Natural killer cell treated with Interleukin-12 subunit alpha and Interleukin-12 subunit beta and Interleukin-15 and Interleukin-18, amount 100 ng/mL, for 72 hours (primary cell): ENCODE measurements around the gene TREML1. TPM values are rescaled to one million over a fixed set of nuclear protein-coding genes. Genes with fewer than 3 reads are reported as not detected.

Source experiments
- total RNA-seq, 2 donors: library from RNA; stranded (reverse); gene quantifications; one replicate each; pipeline ENCODE4 v1.2.3, GENCODE V29; 2022

The TREML1 gene
- total RNA-seq, 2 donors from 2014 or later: not detected

Other genes with a start within 250 kb of the TREML1 start
- gene UNC5CL, start 115.1 kb downstream of the TREML1 start, total RNA-seq: 1 to 10 TPM; 2.4 to 5.0 TPM
- not detected for gene TSPO2, start 111.9 kb downstream of the TREML1 start, total RNA-seq
- gene APOBEC2, start 101.1 kb downstream of the TREML1 start, total RNA-seq: not detected
- gene OARD1, start 82.0 kb downstream of the TREML1 start, total RNA-seq: 10 to 100 TPM; 28.5 to 31.1 TPM
- gene NFYA, start 81.4 kb downstream of the TREML1 start, total RNA-seq: 10 to 100 TPM; 21.6 to 27.7 TPM
- not detected for gene TREM2, start 8.8 kb upstream of the TREML1 start, total RNA-seq
- gene TREML2, start 46.8 kb upstream of the TREML1 start, total RNA-seq: 1 to 10 TPM; 1.5 to 8.1 TPM
- not detected for gene TREML4, start 74.0 kb upstream of the TREML1 start, total RNA-seq
- gene TREM1, start 132.3 kb upstream of the TREML1 start, total RNA-seq: under 1 TPM in 1 of 2 donors, not detected in 1; 0.38 TPM
- gene NCR2, start 181.3 kb upstream of the TREML1 start, total RNA-seq: 1 to 10 TPM in 1 of 2 donors, not detected in 1; 1.0 TPM